K562 (cell line): ENCODE data around the gene FRMPD1. TPM values are rescaled to one million over a fixed set of nuclear protein-coding genes. Genes with fewer than 3 reads are reported as not detected.

ENCODE experiments used
- ATAC-seq: fragments of 200-7000 bp; cut with Tn5 transposase; 3 replicates; pipeline ENCODE4 v1.9.1; 2020; ENCODE audit warnings: moderate library complexity
- Bru-seq: library from RNA; stranded (reverse); fragments of 400-500 nt; gene quantifications from one replicate; lab custom pipeline; 2021; lab: Mats Ljungman, UMichigan
- BruChase-seq, 2 experiments: library from RNA; stranded (reverse); fragments of 400-500 nt; gene quantifications; one replicate each; lab custom pipeline; 2021; lab: Mats Ljungman, UMichigan
- BruUV-seq: library from RNA; stranded (reverse); fragments of 400-500 nt; replicated peaks from 2 replicates; lab custom pipeline; 2021; lab: Mats Ljungman, UMichigan
- CTCF ChIA-PET: fragments of 300-600 bp; formaldehyde crosslinking; extraction: SDS; loops from one replicate; lab custom pipeline; 2021; ENCODE audit warnings: low intra/inter-chr PET ratio; lab: Yijun Ruan, JAX
- POLR2A ChIA-PET: fragments of 300-600, 350-650 bp; sonication (Branson Sonifier 250); formaldehyde crosslinking; extraction: SDS; loops from one replicate; lab custom pipeline; 2021; ENCODE audit warnings: antibody characterized with exemption, inconsistent platforms; lab: Yijun Ruan, JAX
- DNase-seq, 4 experiments: peaks; one replicate each; pipeline versions ENCODE4 v3.0.0 to v3.0.0-alpha.2; 2011 to 2018; ENCODE audit warnings: low spot score in 3 of 4, mixed read lengths in 3 of 4; ENCODE audit errors: extremely low read depth in 1 of 4
- FAIRE-seq: peaks from 2 replicates; lab custom pipeline; 2011; peaks lifted over from hg19 to GRCh38; lab: Jason Lieb, UNC
- H2AFZ ChIP-seq: 2 replicates; pipeline ENCODE4 v1.6.0; 2011; ENCODE audit warnings: low read depth, low read length, control low read depth, inconsistent platforms
- H3K27ac ChIP-seq: fragments of 200-600 bp; 3 replicates; pipeline ENCODE4 v1.8.0; 2011; ENCODE audit warnings: low read depth, mild to moderate bottlenecking, control low read depth, inconsistent platforms, low read length, moderate library complexity, mixed read lengths; ENCODE audit errors: extremely low read depth
- H3K27me3 ChIP-seq, 2 experiments: fragments of 300-600 bp in 1 of 2; 2 replicates in 1 of 2; 3 replicates in 1 of 2; pipeline versions ENCODE4 v1.6.0 to v1.8.0; 2011; ENCODE audit warnings: inconsistent platforms in 2 of 2, low read length in 2 of 2, mild to moderate bottlenecking in 1 of 2, mixed read lengths in 1 of 2, moderate library complexity in 1 of 2; ENCODE audit not compliant: control insufficient read depth in 2 of 2, insufficient read depth in 2 of 2
- H3K36me3 ChIP-seq: fragments of 300-600 bp; 3 replicates; pipeline ENCODE4 v1.8.0; 2011; ENCODE audit warnings: mild to moderate bottlenecking, low read length, inconsistent platforms; ENCODE audit not compliant: control insufficient read depth, insufficient read depth
- H3K4me1 ChIP-seq, 2 experiments: fragments of 200-600 bp in 1 of 2; replicated peaks in 1 of 2; 2 replicates in 1 of 2; 3 replicates in 1 of 2; pipeline versions ENCODE4 v1.5.1 to v1.8.0; 2011; ENCODE audit warnings: inconsistent platforms in 2 of 2, low read length in 2 of 2, mild to moderate bottlenecking in 1 of 2, mixed read lengths in 1 of 2, moderate library complexity in 1 of 2; ENCODE audit not compliant: control insufficient read depth in 2 of 2, insufficient read depth in 2 of 2
- H3K4me2 ChIP-seq: 2 replicates; pipeline ENCODE4 v1.6.1; 2011; ENCODE audit warnings: low read length, control low read depth, inconsistent platforms, mixed read lengths; ENCODE audit not compliant: insufficient read depth
- H3K4me3 ChIP-seq: fragments of 200-600 bp; sonication (generic), shearing (Covaris generic); 2 replicates; pipeline ENCODE4 v1.5.1; 2016; ENCODE audit warnings: control low read depth, inconsistent platforms
- H3K79me2 ChIP-seq: fragments of 200-600 bp; 3 replicates; pipeline ENCODE4 v1.8.0; 2011; ENCODE audit warnings: low read length, inconsistent platforms; ENCODE audit not compliant: control insufficient read depth, insufficient read depth
- H3K9ac ChIP-seq, 2 experiments: 2 replicates each; pipeline versions ENCODE4 v1.6.0 to v1.6.1; 2011; ENCODE audit warnings: low read depth in 2 of 2, low read length in 2 of 2, control low read depth in 1 of 2, inconsistent platforms in 1 of 2, mild to moderate bottlenecking in 1 of 2, mixed read lengths in 1 of 2; ENCODE audit not compliant: insufficient read depth in 1 of 2
- H3K9me1 ChIP-seq: one replicate; pipeline ENCODE4 v1.6.0; 2011; ENCODE audit warnings: inconsistent platforms, mild to moderate bottlenecking, low read length, moderate library complexity; ENCODE audit not compliant: control insufficient read depth, insufficient read depth
- H3K9me3 ChIP-seq: replicated peaks from 2 replicates; pipeline ENCODE4 v1.5.1; 2011; ENCODE audit warnings: low read depth, low read length, inconsistent platforms; ENCODE audit not compliant: control insufficient read depth, insufficient read depth
- H4K20me1 ChIP-seq: replicated peaks from 2 replicates; pipeline ENCODE4 v1.6.1; 2011; ENCODE audit warnings: low read length, inconsistent platforms, mixed read lengths; ENCODE audit not compliant: control insufficient read depth, insufficient read depth
- CCNT2 ChIP-seq: IDR thresholded peaks from 2 replicates; pipeline ENCODE4 v1.6.1; 2011; ENCODE audit warnings: borderline replicate concordance, low read depth, mild to moderate bottlenecking, moderate library complexity, mixed read lengths, low read length; ENCODE audit not compliant: insufficient read length; ENCODE audit errors: extremely low read depth
- CTBP1 ChIP-seq: fragments of 450-650 bp; IDR thresholded peaks from 2 replicates; pipeline ENCODE4 v1.6.1; 2016; ENCODE audit warnings: borderline replicate concordance
- CXXC5 ChIP-seq: fragments of 250-450 bp; sonication (Bioruptor Pico); IDR thresholded peaks from 2 replicates; pipeline ENCODE4 v1.8.0; 2022; ENCODE audit warnings: inconsistent platforms, mild to moderate bottlenecking, moderate library complexity
- GATAD2B ChIP-seq: fragments of 450-650 bp; IDR thresholded peaks from 2 replicates; pipeline ENCODE4 v1.6.1; 2017; ENCODE audit warnings: mild to moderate bottlenecking, borderline replicate concordance
- MED1 ChIP-seq: sonication (generic); formaldehyde crosslinking; IDR thresholded peaks from 2 replicates; pipeline ENCODE4 v1.8.1; 2023; ENCODE audit warnings: missing genetic modification reagents, borderline replicate concordance
- PHB ChIP-seq: fragments of 250-450 bp; sonication (Bioruptor Pico); IDR thresholded peaks from 2 replicates; pipeline ENCODE4 v1.5.0; 2021
- POLR2G ChIP-seq: fragments of 200-400 bp; formaldehyde crosslinking; IDR thresholded peaks from 2 replicates; pipeline ENCODE4 v1.6.1; 2017; ENCODE audit warnings: low read depth, mild to moderate bottlenecking, antibody characterized with exemption, low read length, moderate library complexity
- RAD21 ChIP-seq, 2 experiments: fragments of 250-450 bp in 1 of 2; fragments of 450-650 bp in 1 of 2; sonication (Bioruptor Pico) in 1 of 2; formaldehyde crosslinking in 1 of 2; IDR thresholded peaks in 1 of 2; conservative IDR thresholded peaks in 1 of 2; 2 replicates each; pipeline versions ENCODE4 v1.4.0 to v1.8.0; 2020 to 2022; ENCODE audit warnings: mild to moderate bottlenecking in 2 of 2, moderate library complexity in 1 of 2
- SMAD4 ChIP-seq: fragments of 250-450 bp; sonication (Bioruptor Pico); conservative IDR thresholded peaks from 2 replicates; pipeline ENCODE4 v1.8.0; 2021; ENCODE audit warnings: inconsistent platforms, mild to moderate bottlenecking, moderate library complexity
- TAL1 ChIP-seq: fragments of 450-650 bp; IDR thresholded peaks from 2 replicates; pipeline ENCODE4 v1.6.1; 2016; ENCODE audit warnings: mild to moderate bottlenecking
- UBTF ChIP-seq, 2 experiments: IDR thresholded peaks; 2 replicates each; pipeline ENCODE4 v1.6.1; 2012; ENCODE audit warnings: improper control_type of control experiment in 2 of 2, low read depth in 2 of 2, low read length in 2 of 2, borderline replicate concordance in 1 of 2
- ZNF589 ChIP-seq: fragments of 200-800 bp; sonication (Bioruptor generic); IDR thresholded peaks from 2 replicates; pipeline ENCODE4 v1.6.1; 2016; ENCODE audit warnings: low read depth, missing genetic modification characterization, missing compliant biosample characterization
- WGBS: fragments of 100-300 bp; shearing (Covaris generic); methylation state at CpG from one replicate; pipeline ENCODE4 v1.1.6; 2016; ENCODE audit warnings: low coverage, mixed read lengths; ENCODE audit not compliant: insufficient coverage; ENCODE audit errors: missing lambda C conversion rate; 5-methylcytosine and 5-hydroxymethylcytosine counted together
- in situ Hi-C: fragments of 300-500 bp; cut with MboI; formaldehyde crosslinking; loops from 4 replicates; pipeline ENCODE4 v1.15.0; 2018; ENCODE audit warnings: inconsistent platforms, mixed read lengths
- intact Hi-C: fragments of 100-400 bp; cut with micrococcal nuclease; formaldehyde crosslinking; loops from 2 replicates; pipeline ENCODE4 v1.14.2; 2022
- long read RNA-seq, 3 experiments: library from polyadenylated mRNA in 2 of 3; library from RNA in 1 of 3; unstranded in 2 of 3; stranded (forward) in 1 of 3; transcript quantifications; one replicate each; pipeline ENCODE4 v2.0.0, GENCODE V29; 2019 to 2022
- polyA minus RNA-seq, 3 experiments: library from RNA; depleted of rRNA, polyadenylated mRNA; stranded (reverse); fragments of >200 nt; gene quantifications; 2 replicates each; pipeline ENCODE4 v1.2.3, GENCODE V29; 2011
- polyA plus RNA-seq, 8 experiments: library from polyadenylated mRNA; depleted of rRNA in 4 of 8; stranded (reverse) in 5 of 8; unstranded in 3 of 8; fragments of >200 nt; fragmentation: Nextera tagmentation in 2 of 8; fragmentation: Illumina TruSeq in 1 of 8; extraction: Ambion mirVana in 2 of 8; extraction: Trizol in 1 of 8; gene quantifications; 2 replicates each; pipeline versions ENCODE4 v1.2.1 to v1.2.3, GENCODE V29; 2011 to 2014; ENCODE audit warnings: inconsistent platforms in 1 of 8, missing spikeins in 1 of 8
- total RNA-seq, 7 experiments: library from RNA; depleted of rRNA in 6 of 7; stranded (reverse); fragments of >200 nt in 6 of 7; fragmentation: Illumina TruSeq in 2 of 7; extraction: Trizol in 2 of 7; gene quantifications; 2 replicates each; pipeline versions ENCODE4 v1.2.1 to v1.2.3, GENCODE V29; 2011 to 2021; ENCODE audit warnings: low replicate concordance in 1 of 7

Gene FRMPD1
- not detected in 2 replicates for total RNA-seq (2011; cell fraction: chromatin; rRNA removed; ENCODE audit: low replicate concordance)
- total RNA-seq (2011; cell fraction: nucleolus; rRNA removed), result not detected in 2 replicates
- total RNA-seq (2011; cell fraction: nucleoplasm; rRNA removed), result not detected in 2 replicates
- total RNA-seq (2014; rRNA removed), result not detected in 2 replicates
- not detected in 2 replicates for total RNA-seq (2014; rRNA removed; fragmentation: Illumina TruSeq; extraction: Trizol)
- total RNA-seq (2015; rRNA removed; fragmentation: Illumina TruSeq; extraction: Trizol), result not detected in 2 replicates
- total RNA-seq (2021), result not detected in 2 replicates
- not detected in 2 replicates for polyA plus RNA-seq (2011; rRNA removed)
- polyA plus RNA-seq (2011; cell fraction: cytosol; rRNA removed), result not detected in 2 replicates
- not detected in 2 replicates for polyA plus RNA-seq (2011; cell fraction: nucleus; rRNA removed)
- polyA plus RNA-seq (2012), result not detected in 2 replicates
- not detected in 2 replicates for polyA plus RNA-seq (2014; fragmentation: Illumina TruSeq; extraction: Trizol)
- not detected for polyA plus RNA-seq (2014; fragmentation: Nextera tagmentation; extraction: Ambion mirVana)
- polyA plus RNA-seq (2014; rRNA removed), result not detected in 2 replicates
- polyA minus RNA-seq (2011; rRNA and poly(A)+ RNA removed), result not detected in 2 replicates
- polyA minus RNA-seq (2011; cell fraction: cytosol; rRNA and poly(A)+ RNA removed), result not detected in 2 replicates
- polyA minus RNA-seq (2011; cell fraction: nucleus; rRNA and poly(A)+ RNA removed), result not detected in 2 replicates
- Bru-seq, nascent RNA, result percentile 3 among the genes with signal in this experiment
- percentile 1 among the genes with signal in this experiment for BruChase-seq, experiment 1, labeled RNA remaining after a 2-hour chase
- BruChase-seq, experiment 2, labeled RNA remaining after a 6-hour chase, result percentile 7 among the genes with signal in this experiment
- long read RNA-seq, experiment 1, result 0 reads
- long read RNA-seq, experiment 2, result 0 reads
- long read RNA-seq, experiment 3, result 0 reads

- intact Hi-C loops (no loop called here), in situ Hi-C loops (no loop called here)
- Histone ChIP-seq H4K20me1 (peaks cover 22% of the 10 kb centered on the region), H3K27ac (no peak within 1 kb of the TSS), H2AFZ (peak within 1 kb of the TSS; percentile 69), H3K27me3 (peaks cover 70 to 78% of the 10 kb centered on the region in 2 experiments), H3K36me3 (no peaks in the 10 kb centered on the region), H3K9me1 (no peaks in the 10 kb centered on the region), H3K79me2 (no peaks in the 10 kb centered on the region), H3K9me3 (no peaks in the 10 kb centered on the region), H3K4me1 (peaks cover 0 to 14% of the 10 kb centered on the region in 2 experiments; a peak in 2 of 5 replicates), H3K4me3 (peak within 1 kb of the TSS; percentile 29), H3K4me2 (peak within 1 kb of the TSS; percentile 61), H3K9ac (peak within 1 kb of the TSS in 1 of 2 experiments; percentile 81; a peak in 2 of 4 replicates)
- no TSS peak for BruUV-seq
- ChIA-PET POLR2A (interaction anchor here (0.6 to 1.7 kb wide), 4 partner anchors 10 to 465 kb away, joined by 3 to 6 read pairs (median 4); no protein-coding TSS in a partner anchor), CTCF (no interaction called here)
- ATAC-seq, result peak; percentile 99
- DNase-seq, result peak in 3 of 4 experiments; percentile 69 to 89 (median 75)
- 8% methylated on average over 73 of the region's 73 CpGs for WGBS
- no peak for FAIRE-seq
- TF ChIP-seq CXXC5, result peak; percentile 55
- 0 out of 2 replicates have a peak, but pooled peaks have one; percentile 44 for TF ChIP-seq MED1 (CRISPR knock-in tag)
- TF ChIP-seq PHB, result no peak
- TF ChIP-seq GATAD2B, result 0 out of 2 replicates have a peak, but pooled peaks have one; percentile 56
- no peak for TF ChIP-seq TAL1
- no peak for TF ChIP-seq POLR2G
- TF ChIP-seq CTBP1, result peak; percentile 70
- TF ChIP-seq ZNF589 (CRISPR knock-in tag), result no peak
- peak; percentile 63 to 86; a peak in 3 of 4 replicates for TF ChIP-seq UBTF (IDR thresholded peaks at IDR 0.05; ENCODE audit: borderline replicate concordance in 1 of 2, low read depth in 2 of 2, low read length in 2 of 2)
- 0 out of 4 replicates have a peak, but pooled peaks of 1 of the 2 experiments have one; percentile 11 for TF ChIP-seq RAD21 (CRISPR knock-in tag; conservative IDR thresholded peaks at IDR 0.05 in 1 of 2, IDR thresholded peaks at IDR 0.05 in 1 of 2)
- TF ChIP-seq SMAD4, result peak; percentile 74
- TF ChIP-seq CCNT2, result peak; percentile 42
These were observed at the start of gene FRMPD1 for GRCh38 chr9:37650873-37651768. Gene FRMPD1 (plus strand): TSS chr9:37650954. CDS start chr9:37692642, 41,688 bp downstream.
